Fibroblast of the aortic adventitia (primary cell): Measurements from ENCODE around the gene CTCFL. TPM values are rescaled to one million over a fixed set of nuclear protein-coding genes. Genes with fewer than 3 reads are reported as not detected.
A peak's percentile ranks its signal among the peaks of the same experiment; 100 is the strongest.

Experiments used
- DNase-seq: peaks from one replicate; pipeline ENCODE4 v3.0.0-alpha.2; 2010; ENCODE audit warnings: low read depth
- H3K4me3 ChIP-seq: 2 replicates; pipeline ENCODE4 v1.5.1; 2011; ENCODE audit warnings: low read depth, mild to moderate bottlenecking, control low read depth, low read length, moderate library complexity
- CTCF ChIP-seq: IDR thresholded peaks from 2 replicates; pipeline ENCODE4 v1.5.1; 2011; ENCODE audit warnings: mild to moderate bottlenecking, low read length, control low read depth, inconsistent platforms; ENCODE audit not compliant: insufficient read depth
- total RNA-seq: library from RNA; depleted of rRNA; stranded (reverse); fragments of >200 nt; gene quantifications from 2 replicates; pipeline ENCODE4 v1.2.3, GENCODE V29; 2012; ENCODE audit warnings: low replicate concordance

Gene CTCFL
- total RNA-seq, 1 donor = not detected

- no peak for TF ChIP-seq CTCF
- no peak for DNase-seq
- no peak overlapping the region for H3K4me3 ChIP-seq
Measured at GRCh38 chr20:57465486-57465885, 59.5 kb downstream of the CTCFL start.

- DNase-seq = peak; percentile 16
- H3K4me3 ChIP-seq = no peak overlapping the region
- peak; percentile 33 for TF ChIP-seq CTCF
Measured at GRCh38 chr20:57464642-57465211, 60.2 kb downstream of the CTCFL start.

GRCh38 chr20:57462781-57463180, 62.2 kb downstream of the CTCFL start:
- no peak for DNase-seq
- TF ChIP-seq CTCF = no peak
- no peak overlapping the region for H3K4me3 ChIP-seq

GRCh38 chr20:57461726-57462125, 63.2 kb downstream of the CTCFL start:
- TF ChIP-seq CTCF = no peak
- no peak for DNase-seq
- H3K4me3 ChIP-seq = no peak overlapping the region

- TF ChIP-seq CTCF = no peak
- no peak for DNase-seq
- H3K4me3 ChIP-seq = no peak overlapping the region
Measured at GRCh38 chr20:57460781-57461465, 64.0 kb downstream of the CTCFL start.

- no peak for TF ChIP-seq CTCF
- DNase-seq = no peak
- no peak overlapping the region for H3K4me3 ChIP-seq
Measured at GRCh38 chr20:57459897-57460296, 65.0 kb downstream of the CTCFL start.
